Neural crest cell (in vitro differentiated cells): ENCODE results near the gene RPRD2. TPM values are rescaled to one million over a fixed set of nuclear protein-coding genes. Genes with fewer than 3 reads are reported as not detected.

Source experiments
- DNase-seq: peaks from one replicate; pipeline ENCODE4 v3.0.0; 2021; ENCODE audit warnings: low read depth, mixed read lengths, low spot score
- H3K27ac Mint-ChIP-seq: one replicate; pipeline ENCODE4 v1.8.0; 2021; ENCODE audit warnings: mild to moderate bottlenecking, mixed read lengths; ENCODE audit not compliant: unreplicated experiment
- H3K27me3 Mint-ChIP-seq: 2 replicates; pipeline ENCODE4 v1.8.0; 2021; ENCODE audit warnings: low read depth, mild to moderate bottlenecking, mixed read lengths
- H3K36me3 Mint-ChIP-seq: 2 replicates; pipeline ENCODE4 v1.8.0; 2021; ENCODE audit warnings: low read depth, mild to moderate bottlenecking, mixed read lengths
- H3K4me1 Mint-ChIP-seq: 2 replicates; pipeline ENCODE4 v1.8.0; 2021; ENCODE audit warnings: mixed read lengths
- H3K4me3 Mint-ChIP-seq: one replicate; pipeline ENCODE4 v1.8.0; 2021; ENCODE audit warnings: mild to moderate bottlenecking, mixed read lengths
- H3K9me3 Mint-ChIP-seq: 2 replicates; pipeline ENCODE4 v1.8.0; 2021; ENCODE audit warnings: mixed read lengths
- microRNA-seq: library from miRNA; unstranded; fragments of <30 nt; microRNA quantifications from one replicate; pipeline ENCODE4, GENCODE V29; 2020
- total RNA-seq: library from RNA; stranded (reverse); gene quantifications from 2 replicates; pipeline ENCODE4 v1.2.1, GENCODE V29; 2021
- TF ChIP-seq, protein P1 (sequence below): fragments of 200-600 bp; sonication (generic); conservative IDR thresholded peaks from 2 replicates; pipeline ENCODE4 v1.5.0; 2021; ENCODE audit warnings: antibody characterized with exemption, mild to moderate bottlenecking

Gene RPRD2
- total RNA-seq, 1 donor from 2014 or later, result 40.8 TPM

DNA sequence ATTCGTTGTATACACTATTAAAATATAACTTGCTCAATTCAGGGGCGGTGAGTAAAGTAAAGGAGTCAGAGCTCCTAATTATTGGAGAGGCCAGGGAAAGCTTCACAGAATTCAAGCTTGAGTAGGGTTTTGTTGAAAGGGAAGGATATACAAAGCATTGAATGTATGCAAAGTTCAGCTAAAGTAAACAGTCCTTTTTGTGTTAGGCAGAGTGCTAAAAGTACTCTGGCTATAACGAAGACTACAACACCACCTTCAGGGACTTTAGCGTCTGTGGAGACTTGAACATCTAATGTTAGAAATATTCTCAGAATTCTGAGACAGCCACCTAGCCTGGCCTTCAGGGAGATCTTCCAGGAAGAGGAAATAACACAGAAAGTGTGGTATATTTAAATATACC is 152.7 kb downstream of the RPRD2 start:
- Mint-ChIP-seq H3K27ac (no peak overlapping the region), H3K36me3 (no peaks in the 10 kb centered on the region), H3K27me3 (peaks cover 4% of the 10 kb centered on the region), H3K4me3 (peak overlapping the region; percentile 96), H3K9me3 (no peaks in the 10 kb centered on the region), H3K4me1 (peaks cover 23% of the 10 kb centered on the region)
- DNase-seq, result no peak
- TF ChIP-seq, protein P1, sequence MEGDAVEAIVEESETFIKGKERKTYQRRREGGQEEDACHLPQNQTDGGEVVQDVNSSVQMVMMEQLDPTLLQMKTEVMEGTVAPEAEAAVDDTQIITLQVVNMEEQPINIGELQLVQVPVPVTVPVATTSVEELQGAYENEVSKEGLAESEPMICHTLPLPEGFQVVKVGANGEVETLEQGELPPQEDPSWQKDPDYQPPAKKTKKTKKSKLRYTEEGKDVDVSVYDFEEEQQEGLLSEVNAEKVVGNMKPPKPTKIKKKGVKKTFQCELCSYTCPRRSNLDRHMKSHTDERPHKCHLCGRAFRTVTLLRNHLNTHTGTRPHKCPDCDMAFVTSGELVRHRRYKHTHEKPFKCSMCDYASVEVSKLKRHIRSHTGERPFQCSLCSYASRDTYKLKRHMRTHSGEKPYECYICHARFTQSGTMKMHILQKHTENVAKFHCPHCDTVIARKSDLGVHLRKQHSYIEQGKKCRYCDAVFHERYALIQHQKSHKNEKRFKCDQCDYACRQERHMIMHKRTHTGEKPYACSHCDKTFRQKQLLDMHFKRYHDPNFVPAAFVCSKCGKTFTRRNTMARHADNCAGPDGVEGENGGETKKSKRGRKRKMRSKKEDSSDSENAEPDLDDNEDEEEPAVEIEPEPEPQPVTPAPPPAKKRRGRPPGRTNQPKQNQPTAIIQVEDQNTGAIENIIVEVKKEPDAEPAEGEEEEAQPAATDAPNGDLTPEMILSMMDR, result peak; percentile 4

DNA sequence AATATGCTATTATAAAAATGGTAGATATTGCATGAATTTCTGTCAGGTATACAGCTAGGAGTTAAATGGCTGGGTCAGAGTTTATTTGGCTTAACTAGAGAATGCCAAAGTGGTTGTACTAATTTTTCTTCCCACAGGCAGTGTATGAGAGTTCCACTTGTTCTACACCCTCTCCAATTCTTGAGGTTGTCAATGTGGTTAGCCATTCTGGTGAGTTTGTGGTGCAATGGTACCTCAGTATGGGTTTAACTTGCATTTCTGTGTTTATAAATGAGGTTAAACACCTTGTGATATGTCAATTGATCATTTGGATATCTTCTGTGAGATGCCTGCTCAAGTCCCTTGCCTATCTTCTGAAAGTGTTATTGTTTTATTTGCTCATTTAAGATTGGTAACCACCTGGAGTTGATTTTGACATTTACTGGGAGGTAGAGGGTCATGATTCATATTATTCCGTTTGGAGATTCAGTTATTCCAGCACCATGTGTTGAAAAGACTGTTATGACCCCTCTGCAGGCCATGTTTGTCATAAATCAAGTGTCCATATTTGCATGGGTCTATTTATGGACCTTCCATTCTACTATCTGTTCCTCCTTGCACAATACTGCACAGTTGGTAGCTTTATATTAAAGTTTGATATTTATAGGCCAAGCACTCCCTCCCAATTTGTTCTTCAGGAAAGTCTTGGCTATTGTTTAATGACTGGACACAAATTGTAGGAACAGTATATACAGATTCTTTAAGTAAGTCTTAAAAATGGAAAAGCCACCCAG is 157.4 kb downstream of the RPRD2 start:
- H3K9me3 Mint-ChIP-seq, result no peaks in the 10 kb centered on the region
- DNase-seq, result no peak
- no peak overlapping the region for H3K27ac Mint-ChIP-seq
- TF ChIP-seq, protein P1, result no peak
- H3K4me1 Mint-ChIP-seq, result peaks cover 4% of the 10 kb centered on the region
- no peaks in the 10 kb centered on the region for H3K36me3 Mint-ChIP-seq
- no peak overlapping the region for H3K4me3 Mint-ChIP-seq
- H3K27me3 Mint-ChIP-seq, result no peaks in the 10 kb centered on the region

DNA sequence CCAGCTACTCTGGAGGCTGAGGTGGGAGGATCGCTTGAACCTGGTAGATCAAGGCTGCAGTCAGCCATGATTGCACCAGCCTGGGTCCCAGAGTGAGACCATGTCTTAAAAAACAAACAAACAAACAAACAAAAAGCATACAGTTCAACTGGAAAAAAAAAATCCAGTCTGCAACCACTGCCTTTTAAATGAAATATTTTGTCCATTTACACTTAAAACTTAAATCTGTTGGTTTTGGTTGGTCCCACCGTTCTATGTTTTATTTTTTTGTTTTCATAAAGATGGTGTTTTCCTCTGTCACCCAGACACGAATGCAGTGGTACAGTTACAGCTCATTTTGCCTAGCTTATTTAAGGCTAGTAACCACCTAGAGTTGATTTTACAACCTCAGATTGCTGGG is 161.4 kb downstream of the RPRD2 start:
- Mint-ChIP-seq H3K36me3 (no peaks in the 10 kb centered on the region), H3K4me3 (no peak overlapping the region), H3K27me3 (no peaks in the 10 kb centered on the region), H3K9me3 (no peaks in the 10 kb centered on the region), H3K4me1 (no peaks in the 10 kb centered on the region), H3K27ac (no peak overlapping the region)
- no peak for DNase-seq
- TF ChIP-seq, protein P1, result no peak

Small RNA genes within 50 kb of the gene (microRNA-seq; reads per million reads assigned to microRNA genes)
- gene MIR6878, result not detected

Other genes with a start within 250 kb of the RPRD2 start
- gene PLEKHO1, start 214.2 kb upstream of the RPRD2 start, total RNA-seq, result 106 and 113 TPM in 2 replicates
- 110 and 114 TPM in 2 replicates for gene ANP32E, start 128.0 kb upstream of the RPRD2 start, total RNA-seq
- 28.9 and 31.9 TPM in 2 replicates for gene CA14, start 106.4 kb upstream of the RPRD2 start, total RNA-seq
- gene APH1A, start 95.1 kb upstream of the RPRD2 start, total RNA-seq, result 142 and 145 TPM in 2 replicates
- 15.0 and 16.1 TPM in 2 replicates for gene C1orf54, start 91.4 kb upstream of the RPRD2 start, total RNA-seq
- 3.7 and 5.0 TPM in 2 replicates for gene CIART, start 81.6 kb upstream of the RPRD2 start, total RNA-seq
- 96.2 and 101 TPM in 2 replicates for gene MRPS21, start 70.3 kb upstream of the RPRD2 start, total RNA-seq
- 85.9 and 86.6 TPM in 2 replicates for gene PRPF3, start 42.6 kb upstream of the RPRD2 start, total RNA-seq
- gene TARS2, start 123.3 kb downstream of the RPRD2 start, total RNA-seq, result 30.0 and 31.1 TPM in 2 replicates
- gene ECM1, start 144.0 kb downstream of the RPRD2 start, total RNA-seq, result 5.3 and 5.5 TPM in 2 replicates
- 1.2 and 1.3 TPM in 2 replicates for gene FALEC, start 151.6 kb downstream of the RPRD2 start, total RNA-seq
- 0.32 and 0.44 TPM in 2 replicates for gene ADAMTSL4, start 185.3 kb downstream of the RPRD2 start, total RNA-seq
- gene MCL1, start 215.5 kb downstream of the RPRD2 start, total RNA-seq, result 179 and 186 TPM in 2 replicates